H1 (cell line): Measurements from ENCODE around the gene TFPT. TPM values are rescaled to one million over a fixed set of nuclear protein-coding genes. Genes with fewer than 3 reads are reported as not detected.

Experiments
- CTCF ChIA-PET: fragments of 300-600 bp; sonication (Branson Sonifier 250); formaldehyde crosslinking; loops from one replicate; lab custom pipeline; 2021; ENCODE audit not compliant: partially characterized antibody; lab: Charles Lee
- POLR2A ChIA-PET: fragments of 300-600 bp; sonication (Branson Sonifier 250); formaldehyde crosslinking; loops from one replicate; lab custom pipeline; 2021; ENCODE audit warnings: inconsistent platforms; ENCODE audit not compliant: partially characterized antibody; lab: Charles Lee
- DNase-seq, 2 experiments: peaks; one replicate each; pipeline versions ENCODE4 v3.0.0 to v3.0.0-alpha.2; 2010 to 2022; ENCODE audit warnings: low spot score in 2 of 2, low read depth in 1 of 2, mixed read lengths in 1 of 2
- FAIRE-seq: peaks from 2 replicates; lab custom pipeline; 2011; peaks lifted over from hg19 to GRCh38; lab: Jason Lieb, UNC
- H2AFZ ChIP-seq: 2 replicates; pipeline ENCODE4 v1.8.1; 2012; ENCODE audit warnings: low read length, inconsistent platforms
- H2AK5ac ChIP-seq: 2 replicates; pipeline ENCODE4 v1.6.1; 2013; ENCODE audit warnings: low read depth, low read length
- H2BK120ac ChIP-seq: replicated peaks from 2 replicates; pipeline ENCODE3; 2013; ENCODE audit warnings: low read depth, low read length, inconsistent platforms
- H2BK12ac ChIP-seq: 2 replicates; pipeline ENCODE4 v1.6.1; 2013; ENCODE audit warnings: low read depth, low read length
- H2BK15ac ChIP-seq: 2 replicates; pipeline ENCODE4 v1.6.1; 2013; ENCODE audit warnings: low read length
- H2BK20ac ChIP-seq: 2 replicates; pipeline ENCODE4 v1.6.1; 2013; ENCODE audit warnings: low read length
- H2BK5ac ChIP-seq: 2 replicates; pipeline ENCODE4 v1.6.1; 2013; ENCODE audit warnings: low read depth, low read length
- H3K14ac ChIP-seq: 2 replicates; pipeline ENCODE4 v1.6.1; 2013; ENCODE audit warnings: inconsistent platforms; ENCODE audit not compliant: insufficient read length
- H3K18ac ChIP-seq: 2 replicates; pipeline ENCODE4 v1.6.1; 2013; ENCODE audit warnings: low read length; ENCODE audit errors: extremely low read depth
- H3K23ac ChIP-seq: 2 replicates; pipeline ENCODE4 v1.6.1; 2013; ENCODE audit warnings: inconsistent platforms; ENCODE audit not compliant: insufficient read length
- H3K23me2 ChIP-seq: 2 replicates; pipeline ENCODE4 v1.6.1; 2013; ENCODE audit warnings: low read depth, low read length
- H3K27ac ChIP-seq: 2 replicates; pipeline ENCODE4 v1.6.1; 2011; ENCODE audit warnings: low read depth, low read length, inconsistent platforms
- H3K27me3 ChIP-seq, 4 experiments: replicated peaks in 1 of 4; 1 replicate in 1 of 4; 2 replicates in 3 of 4; pipeline versions ENCODE4 v1.6.1 to v1.8.1; 2011 to 2013; ENCODE audit warnings: low read length in 3 of 4, mild to moderate bottlenecking in 3 of 4, inconsistent platforms in 2 of 4, mixed read lengths in 2 of 4, moderate library complexity in 1 of 4; ENCODE audit not compliant: control insufficient read depth in 3 of 4, insufficient read depth in 3 of 4; ENCODE audit errors: extremely low read depth in 1 of 4
- H3K36me3 ChIP-seq, 4 experiments: 2 replicates each; pipeline versions ENCODE4 v1.6.1 to v1.8.1; 2011 to 2013; ENCODE audit warnings: mild to moderate bottlenecking in 4 of 4, low read length in 3 of 4, moderate library complexity in 2 of 4, control low read depth in 1 of 4, inconsistent platforms in 1 of 4; ENCODE audit not compliant: insufficient read depth in 4 of 4, control insufficient read depth in 2 of 4
- H3K4ac ChIP-seq: replicated peaks from 2 replicates; pipeline ENCODE3; 2013; ENCODE audit warnings: low read length, low read depth, mixed read lengths, inconsistent platforms; ENCODE audit not compliant: insufficient read length
- H3K4me1 ChIP-seq, 4 experiments: replicated peaks in 1 of 4; 1 replicate in 1 of 4; 2 replicates in 3 of 4; pipeline versions ENCODE4 v1.6.1 to v1.8.1; 2011 to 2013; ENCODE audit warnings: low read length in 3 of 4, inconsistent platforms in 2 of 4, mixed read lengths in 1 of 4; ENCODE audit not compliant: insufficient read depth in 4 of 4, control insufficient read depth in 3 of 4
- H3K4me2 ChIP-seq, 2 experiments: 2 replicates each; pipeline versions ENCODE4 v1.6.1 to v1.8.1; 2011 to 2013; ENCODE audit warnings: low read depth in 2 of 2, low read length in 2 of 2, control low read depth in 1 of 2, inconsistent platforms in 1 of 2, mild to moderate bottlenecking in 1 of 2; ENCODE audit not compliant: insufficient read depth in 1 of 2
- H3K4me3 ChIP-seq, 4 experiments: fragments of 200-600, 300-600 bp in 1 of 4; sonication (generic), shearing (Covaris generic), sonication (Bioruptor Twin) in 1 of 4; 2 replicates each; pipeline versions ENCODE4 v1.5.1 to v1.8.1; 2011 to 2016; ENCODE audit warnings: low read length in 4 of 4, low read depth in 3 of 4, control low read depth in 2 of 4, inconsistent platforms in 2 of 4, mild to moderate bottlenecking in 2 of 4, mixed read lengths in 1 of 4, moderate library complexity in 1 of 4; ENCODE audit not compliant: insufficient read depth in 2 of 4; ENCODE audit errors: extremely low read depth in 1 of 4
- H3K56ac ChIP-seq: replicated peaks from 2 replicates; pipeline ENCODE3; 2013; ENCODE audit warnings: low read depth, mild to moderate bottlenecking, mixed read lengths, low read length, inconsistent platforms; ENCODE audit not compliant: insufficient read length
- H3K79me1 ChIP-seq: 2 replicates; pipeline ENCODE4 v1.6.1; 2013; ENCODE audit warnings: low read depth, low read length, control low read depth
- H3K79me2 ChIP-seq, 2 experiments: 2 replicates each; pipeline versions ENCODE4 v1.6.1 to v1.8.1; 2012 to 2013; ENCODE audit warnings: low read length in 2 of 2, mild to moderate bottlenecking in 2 of 2, inconsistent platforms in 1 of 2; ENCODE audit not compliant: insufficient read depth in 2 of 2, control insufficient read depth in 1 of 2
- H3K9ac ChIP-seq, 4 experiments: replicated peaks in 1 of 4; 1 replicate in 1 of 4; 2 replicates in 3 of 4; pipeline versions ENCODE4 v1.6.1 to v1.8.1; 2011 to 2013; ENCODE audit warnings: low read depth in 3 of 4, low read length in 3 of 4, control low read depth in 2 of 4, mild to moderate bottlenecking in 2 of 4, moderate library complexity in 2 of 4, inconsistent platforms in 1 of 4; ENCODE audit errors: extremely low read depth in 1 of 4
- H3K9me3 ChIP-seq, 2 experiments: 2 replicates each; pipeline versions ENCODE4 v1.6.1 to v1.8.1; 2012 to 2013; ENCODE audit warnings: mild to moderate bottlenecking in 2 of 2, moderate library complexity in 2 of 2, control low read depth in 1 of 2, inconsistent platforms in 1 of 2, low read depth in 1 of 2, low read length in 1 of 2, mixed read lengths in 1 of 2; ENCODE audit not compliant: insufficient read depth in 2 of 2
- H4K20me1 ChIP-seq, 2 experiments: replicated peaks in 1 of 2; 2 replicates each; pipeline versions ENCODE3 to v1.8.1; 2011 to 2013; ENCODE audit warnings: inconsistent platforms in 2 of 2, low read length in 2 of 2, mild to moderate bottlenecking in 1 of 2; ENCODE audit not compliant: insufficient read depth in 2 of 2, control insufficient read depth in 1 of 2
- H4K5ac ChIP-seq: 2 replicates; pipeline ENCODE4 v1.6.1; 2013; ENCODE audit warnings: low read length, low read depth, mixed read lengths, inconsistent platforms; ENCODE audit not compliant: insufficient read length
- H4K8ac ChIP-seq: 2 replicates; pipeline ENCODE4 v1.8.0; 2013; ENCODE audit warnings: mild to moderate bottlenecking, moderate library complexity, low read length, inconsistent platforms; ENCODE audit not compliant: insufficient read depth; ENCODE audit errors: extremely low read depth
- H4K91ac ChIP-seq: replicated peaks from 2 replicates; pipeline ENCODE3; 2013; ENCODE audit warnings: low read length, mixed read lengths, inconsistent platforms; ENCODE audit not compliant: insufficient read length
- ASH2L ChIP-seq: fragments of 200-600, 300-600 bp; sonication (generic); IDR thresholded peaks from one replicate; pipeline ENCODE4 v1.7.1; 2017; ENCODE audit warnings: low read length
- BRCA1 ChIP-seq: IDR thresholded peaks from 2 replicates; pipeline ENCODE4 v1.6.1; 2012; ENCODE audit warnings: low read depth, low read length, improper control_type of control experiment
- HDAC6 ChIP-seq: IDR thresholded peaks from one replicate; pipeline ENCODE4 v1.7.1; 2012; ENCODE audit warnings: low read depth, mild to moderate bottlenecking, inconsistent platforms, low read length, moderate library complexity
- NRF1 ChIP-seq: IDR thresholded peaks from 2 replicates; pipeline ENCODE4 v1.6.1; 2011; ENCODE audit warnings: mild to moderate bottlenecking, low read depth, low read length, improper control_type of control experiment
- WGBS, 2 experiments: shearing (Covaris generic) in 1 of 2; methylation state at CpG; one replicate each; pipeline versions ENCODE4 v1.1.6 to v1.1.7; 2013 to 2015; ENCODE audit warnings: low lambda C conversion rate in 2 of 2, mixed read lengths in 2 of 2, inconsistent platforms in 1 of 2, low coverage in 1 of 2, missing lambda C conversion rate in 1 of 2; ENCODE audit not compliant: insufficient replicate concordance in 2 of 2, insufficient coverage in 1 of 2, insufficient read length in 1 of 2; ENCODE audit errors: extremely low coverage in 1 of 2, missing lambda C conversion rate in 1 of 2; 5-methylcytosine and 5-hydroxymethylcytosine counted together
- polyA plus RNA-seq, 7 experiments: library from polyadenylated mRNA; depleted of rRNA in 3 of 7; stranded (reverse) in 5 of 7; unstranded in 2 of 7; fragments of >200 nt in 5 of 7; fragments of 200-250 nt in 2 of 7; gene quantifications; 1 replicate in 5 of 7; 2 replicates in 1 of 7; 4 replicates in 1 of 7; pipeline versions ENCODE4 v1.2.1 to v1.2.3, GENCODE V29; 2011 to 2013; ENCODE audit warnings: missing spikeins in 2 of 7, mixed read lengths in 2 of 7
- total RNA-seq: library from RNA; stranded (reverse); fragmentation: NEBNext Ultra II Directional; extraction: Animal tissue kit (Norgen Biotek cat#: 25700); gene quantifications from 2 replicates; pipeline ENCODE4 v1.2.1, GENCODE V29; 2021
- TF ChIP-seq, protein P1 (sequence below): IDR thresholded peaks from 2 replicates; pipeline ENCODE4 v1.6.1; 2011; ENCODE audit warnings: low read depth, mild to moderate bottlenecking, low read length; ENCODE audit not compliant: insufficient read depth

TFPT gene
- total and polyA plus RNA-seq, 2 of the 8 experiments (the other 6 are each of a cell fraction or from before 2014, with no cell fraction given), result 10.4 to 17.7 TPM

DNA sequence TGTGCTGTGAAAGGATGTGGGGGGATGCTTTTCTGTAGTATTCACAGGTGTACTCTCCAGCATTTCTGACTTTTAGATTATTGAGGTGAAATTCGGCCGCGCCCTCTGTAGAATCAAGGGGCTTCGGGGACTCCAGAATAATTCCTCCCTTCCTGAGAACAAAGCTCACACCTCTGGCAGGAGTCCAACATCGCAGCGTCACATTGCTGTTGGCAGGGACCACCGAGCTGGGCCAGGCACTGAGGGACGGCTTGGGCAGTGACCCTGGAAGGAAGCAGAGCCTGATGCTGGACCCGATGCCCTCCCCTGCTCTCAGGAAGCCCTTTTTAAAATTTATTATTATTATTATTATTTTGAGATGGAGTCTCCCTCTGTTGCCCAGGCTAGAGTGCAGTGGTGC lies 40.6 kb downstream of the TFPT start:
- CTCF ChIA-PET, result no interaction called here
- no peaks in the 10 kb centered on the region for H3K4me1 ChIP-seq
- no peak overlapping the region for H3K9ac ChIP-seq
- H3K79me1 ChIP-seq, result no peaks in the 10 kb centered on the region
- H3K9me3 ChIP-seq, result no peaks in the 10 kb centered on the region
- WGBS, 2 experiments, result 92% methylated on average over 9 of the region's 9 CpGs; no CpG with 5 or more reads in 1 of the 2 experiments
- no peak overlapping the region for H3K18ac ChIP-seq
- no peak overlapping the region for H2BK120ac ChIP-seq
- H2AFZ ChIP-seq, result no peak overlapping the region
- no peak overlapping the region for H3K27ac ChIP-seq
- H2BK15ac ChIP-seq, result no peak overlapping the region
- no peak overlapping the region for H4K91ac ChIP-seq
- no peaks in the 10 kb centered on the region for H3K23me2 ChIP-seq
- no peak for DNase-seq
- H3K4me3 ChIP-seq, result no peak overlapping the region
- POLR2A ChIA-PET, result no interaction called here
- H3K36me3 ChIP-seq, result no peaks in the 10 kb centered on the region
- no peaks in the 10 kb centered on the region for H4K20me1 ChIP-seq
- H2BK20ac ChIP-seq, result no peak overlapping the region
- H3K56ac ChIP-seq, result no peak overlapping the region
- H3K79me2 ChIP-seq, result no peaks in the 10 kb centered on the region
- H3K27me3 ChIP-seq, result no peaks in the 10 kb centered on the region; a peak in 1 of 7 replicates
- H4K5ac ChIP-seq, result no peak overlapping the region
- H2BK5ac ChIP-seq, result no peak overlapping the region
- no peak for FAIRE-seq
- no peak overlapping the region for H3K4me2 ChIP-seq
- no peak overlapping the region for H2AK5ac ChIP-seq
- no peak overlapping the region for H4K8ac ChIP-seq
- H2BK12ac ChIP-seq, result no peak overlapping the region
- H3K14ac ChIP-seq, result no peak overlapping the region
- no peak overlapping the region for H3K23ac ChIP-seq
- H3K4ac ChIP-seq, result no peak overlapping the region
- TF ChIP-seq HDAC6, result no peak
- no peak for TF ChIP-seq ASH2L
- TF ChIP-seq BRCA1, result no peak
- no peak for TF ChIP-seq NRF1
- TF ChIP-seq, protein P1, sequence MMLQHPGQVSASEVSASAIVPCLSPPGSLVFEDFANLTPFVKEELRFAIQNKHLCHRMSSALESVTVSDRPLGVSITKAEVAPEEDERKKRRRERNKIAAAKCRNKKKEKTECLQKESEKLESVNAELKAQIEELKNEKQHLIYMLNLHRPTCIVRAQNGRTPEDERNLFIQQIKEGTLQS, result no peak
